NCI-H2081 treated with DMSO at 0.1 percent for 48 hours (cell line): Measurements from ENCODE around the gene CNST.
"Not testable (repeated sequence)": the region's sequence is repeated elsewhere in the genome, so short reads cannot be mapped to it uniquely, and the experiment has no call there.

Experiments used
- DNase-seq: peaks from one replicate; lab custom pipeline; 2025; lab: John Stamatoyannopoulos, UW

Gene CNST

DNA sequence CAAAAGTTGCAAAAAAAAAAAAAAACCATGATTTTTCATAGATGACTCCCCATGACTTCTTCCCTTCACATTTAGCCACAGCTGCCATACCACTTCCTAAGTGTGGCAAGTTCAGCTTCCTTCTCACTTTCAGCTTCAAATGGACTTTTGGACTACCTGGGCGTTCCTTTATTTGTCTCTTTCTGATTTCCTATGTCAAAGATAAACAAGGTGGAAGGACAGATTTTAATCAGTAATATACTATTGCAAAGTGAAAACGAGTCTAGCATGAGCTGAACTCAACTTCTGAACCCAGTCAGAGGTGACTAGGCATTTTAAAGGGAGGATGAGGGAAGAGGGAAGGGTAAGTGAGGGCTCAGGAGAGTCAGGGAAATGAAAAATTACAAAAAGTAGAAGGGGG is 143.6 kb downstream of the CNST start:
- DNase-seq = no peak

DNA sequence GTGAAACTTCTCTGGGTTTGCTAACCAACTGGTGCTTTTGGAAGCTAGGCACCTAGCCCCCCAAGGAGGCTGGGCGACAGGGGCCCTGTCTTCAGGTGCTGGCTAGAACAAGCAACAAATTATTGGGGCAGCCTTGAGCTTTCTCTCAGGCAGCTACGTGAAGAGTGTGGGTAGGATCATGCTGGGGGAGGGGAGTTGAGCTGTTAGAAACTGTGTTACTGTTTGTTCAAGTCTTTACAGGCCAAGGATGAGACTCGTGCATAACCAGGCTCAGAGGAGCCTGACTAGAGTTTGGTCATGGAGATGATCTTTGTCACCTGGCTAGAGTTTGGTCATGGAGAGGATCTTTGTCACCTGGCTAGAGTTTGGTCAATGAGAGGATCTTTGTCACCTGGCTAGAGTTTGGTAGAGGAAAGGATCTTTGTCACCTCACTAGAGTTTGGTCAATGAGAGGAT is 145.3 kb downstream of the CNST start:
- no peak for DNase-seq

DNA sequence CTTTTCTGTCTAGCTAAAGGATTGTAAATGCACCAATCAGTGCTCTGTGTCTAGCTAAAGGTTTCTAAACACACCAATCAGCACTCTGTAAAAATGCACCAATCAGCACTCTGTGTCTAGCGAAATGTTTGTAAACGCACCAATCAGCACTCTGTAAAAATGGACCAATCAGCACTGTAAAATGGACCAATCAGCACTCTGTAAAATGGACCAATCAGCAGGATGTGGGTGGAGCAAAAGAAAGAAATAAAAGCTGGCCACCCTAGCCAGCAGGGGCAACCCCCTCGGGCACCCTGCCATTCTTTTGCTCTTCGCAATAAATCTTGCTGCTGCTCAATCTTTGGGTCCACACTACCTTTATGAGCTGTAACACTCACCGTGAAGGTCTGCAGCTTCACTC is 146.2 kb downstream of the CNST start:
- DNase-seq = not testable (repeated sequence)
